GM19099 (cell line): ENCODE measurements around the gene IL37.

Source experiments
- POLR2A ChIP-seq: IDR thresholded peaks from 3 replicates; pipeline ENCODE4 v1.6.1; 2011; ENCODE audit warnings: low read depth; ENCODE audit not compliant: insufficient read length; ENCODE audit errors: extremely low read depth

IL37 gene

DNA sequence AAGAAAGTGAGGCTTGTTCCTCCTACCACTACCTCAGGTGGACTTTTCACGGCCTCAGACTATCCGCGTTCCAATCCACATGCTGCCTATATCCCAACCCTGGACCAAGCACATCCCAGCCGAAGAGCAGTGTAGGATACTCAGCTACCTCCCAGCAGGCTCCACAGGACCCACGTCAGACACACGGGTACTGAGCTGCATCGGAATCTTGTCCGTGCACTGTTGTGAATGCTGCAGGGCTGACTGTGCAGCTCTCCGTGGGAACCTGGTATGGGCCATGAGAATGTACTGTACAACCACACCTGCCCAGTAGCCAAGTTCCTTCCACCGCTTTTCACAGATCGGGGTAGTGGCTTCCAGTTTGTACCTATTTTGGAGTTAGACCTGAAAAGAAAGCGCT, 22.3 kb downstream of the IL37 start:
- TF ChIP-seq POLR2A: no peak

DNA sequence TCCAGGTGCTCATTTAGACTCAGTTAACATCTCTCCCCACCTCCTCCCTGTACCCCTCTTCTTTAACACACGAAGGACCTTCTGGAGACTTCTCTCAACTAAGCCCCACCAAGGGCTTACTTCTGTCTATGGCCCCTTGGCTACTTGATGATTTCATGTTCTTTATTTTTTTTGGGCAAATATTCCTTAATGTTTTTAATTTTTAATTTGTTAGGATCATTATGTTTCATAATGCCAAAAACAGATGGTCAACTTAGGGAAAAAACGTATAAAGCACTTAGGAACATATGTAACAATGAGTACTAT, 25.9 kb downstream of the IL37 start:
- TF ChIP-seq POLR2A: no peak

DNA sequence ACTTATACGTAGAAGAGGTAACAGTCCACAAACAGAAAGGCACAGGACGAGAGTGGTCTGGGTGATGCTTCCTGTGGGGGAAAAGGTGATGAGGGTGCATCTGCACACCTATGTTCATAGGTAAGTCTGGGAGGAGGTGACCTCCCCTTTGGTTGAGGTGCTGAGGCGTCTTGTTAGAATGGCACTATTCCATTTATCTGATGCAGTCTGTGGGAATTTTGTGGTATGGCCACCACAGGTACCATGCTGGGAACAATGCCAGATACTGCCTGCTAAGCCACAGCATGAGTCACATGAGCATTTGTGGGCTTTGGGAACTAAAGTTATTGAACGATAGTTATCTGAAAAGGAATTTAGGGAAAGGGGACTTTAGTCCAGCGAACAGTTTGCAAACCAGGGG, 27.9 kb downstream of the IL37 start:
- TF ChIP-seq POLR2A: no peak

DNA sequence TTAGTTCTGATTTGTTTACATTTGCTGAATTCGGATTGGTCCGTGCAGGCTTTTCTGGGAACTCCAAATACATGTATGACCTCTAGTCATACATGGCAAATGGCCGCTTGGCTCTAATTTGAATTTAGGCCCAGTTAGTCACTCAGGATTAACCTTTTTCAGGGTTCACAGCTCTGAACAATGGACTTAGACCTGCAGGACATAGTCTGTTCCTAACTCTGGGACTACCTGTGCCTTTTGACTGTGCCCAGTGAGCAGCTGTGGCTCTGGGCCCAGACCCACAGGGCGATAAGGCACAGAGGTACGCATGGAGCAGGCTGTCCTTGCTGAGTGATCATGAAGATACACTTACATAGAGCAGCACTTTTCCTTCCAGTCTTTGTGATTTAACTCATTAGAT, 28.5 kb downstream of the IL37 start:
- no peak for TF ChIP-seq POLR2A

DNA sequence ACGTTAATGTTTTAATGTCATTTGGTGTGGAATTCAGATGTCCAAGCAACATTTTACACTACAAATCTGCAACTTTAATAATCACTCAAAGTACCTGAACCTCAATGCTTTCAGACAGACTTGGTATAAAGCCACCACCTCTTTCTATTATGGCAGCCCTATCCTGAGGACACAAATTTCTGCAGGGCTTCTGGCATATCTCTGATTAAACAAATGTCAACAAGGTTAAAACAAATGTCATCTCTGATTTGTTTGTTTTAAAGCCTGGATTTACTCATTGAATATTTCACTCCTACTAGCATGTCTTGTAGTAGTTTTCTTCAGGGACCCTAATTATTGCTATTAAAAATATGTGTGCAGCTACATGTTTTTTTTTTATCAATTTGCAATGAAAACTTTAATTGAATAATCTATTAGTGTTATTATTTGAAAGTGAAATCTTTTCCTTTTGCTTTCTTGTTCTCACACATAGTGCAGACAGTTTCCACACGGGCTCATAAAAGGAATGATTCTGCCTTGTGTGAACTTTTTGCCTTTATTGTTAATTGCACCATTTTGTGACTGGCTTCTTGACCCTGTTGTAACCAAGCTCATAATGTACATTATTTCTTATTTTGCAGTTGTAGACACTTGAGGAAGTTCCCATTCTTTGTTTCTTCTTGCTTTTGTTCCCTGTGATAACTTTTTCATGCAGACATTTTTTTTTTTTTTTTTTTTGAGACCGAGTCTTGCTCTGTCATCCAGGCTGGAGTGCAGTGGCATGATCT, 30.1 kb downstream of the IL37 start:
- TF ChIP-seq POLR2A: no peak

DNA sequence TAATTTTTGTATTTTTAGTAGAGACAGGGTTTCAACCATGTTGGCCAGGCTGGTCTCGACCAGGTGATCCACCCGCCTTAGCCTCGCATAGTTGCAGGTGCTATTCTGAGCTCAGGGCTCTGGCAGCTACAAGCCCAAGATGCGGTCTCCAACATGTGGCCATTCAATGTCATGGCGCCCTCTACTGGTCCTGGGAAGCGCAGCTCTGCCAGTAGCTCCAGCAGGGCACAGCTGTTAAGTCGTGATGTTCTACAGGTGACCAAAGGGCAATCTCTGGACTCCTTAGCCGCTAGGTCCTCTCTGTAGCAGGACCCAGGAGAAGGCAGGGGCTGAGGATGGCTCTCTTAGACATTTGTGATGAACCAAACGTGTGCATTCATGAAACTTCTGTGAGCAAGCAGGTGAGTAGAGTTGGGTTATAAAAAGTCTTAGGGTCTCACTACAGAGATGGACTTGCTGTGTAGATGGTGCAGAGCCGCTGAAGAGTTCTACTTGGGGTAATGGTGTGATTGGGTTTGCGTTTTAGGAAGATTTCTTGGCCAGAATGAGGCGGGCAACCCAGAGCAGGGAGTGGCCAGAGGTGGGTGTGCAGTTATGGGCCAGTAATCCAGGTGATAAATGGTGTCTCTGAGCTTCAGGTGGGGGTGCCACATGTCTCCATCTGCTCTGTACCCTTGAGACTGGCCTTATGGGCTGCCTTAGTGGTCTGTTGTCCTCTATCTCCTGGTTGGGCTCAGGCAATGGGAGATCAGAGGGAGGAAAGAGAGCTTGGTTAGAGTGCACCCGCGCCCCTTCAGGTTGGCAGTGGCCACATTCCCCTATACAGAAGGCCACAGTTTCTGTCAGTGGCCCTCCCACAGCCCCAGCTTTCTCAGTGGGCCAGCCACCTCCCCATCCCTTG, 31.0 kb downstream of the IL37 start:
- TF ChIP-seq POLR2A: no peak

- TF ChIP-seq POLR2A: no peak
Measured at GRCh38 chr2:112942654-112943002, 31.7 kb downstream of the IL37 start.

DNA sequence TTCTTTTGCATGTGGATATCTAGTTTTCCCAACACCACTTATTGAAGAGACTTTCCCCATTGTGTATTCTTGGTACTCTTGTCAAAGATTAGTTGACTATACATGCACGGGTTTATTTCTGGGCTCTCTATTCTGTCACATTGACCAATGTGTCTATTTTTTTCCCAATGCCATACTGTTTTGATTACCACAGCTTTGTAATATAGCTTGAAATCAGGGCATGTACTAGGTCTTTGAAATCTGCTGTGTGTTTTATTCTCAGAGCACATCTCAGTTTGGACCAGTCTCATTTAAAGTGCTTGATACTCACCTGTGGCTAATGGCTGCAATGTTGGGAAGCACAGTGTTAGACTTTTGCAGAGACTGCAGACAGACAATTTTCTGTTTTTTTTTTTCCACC, 34.0 kb downstream of the IL37 start:
- TF ChIP-seq POLR2A: no peak

GRCh38 chr2:112946086-112946485, 35.1 kb downstream of the IL37 start:
- no peak for TF ChIP-seq POLR2A

GRCh38 chr2:112947374-112947773, 36.4 kb downstream of the IL37 start:
- TF ChIP-seq POLR2A: no peak

- no peak for TF ChIP-seq POLR2A
Measured at GRCh38 chr2:112949456-112949855, 38.5 kb downstream of the IL37 start.

GRCh38 chr2:112954364-112954763, 43.4 kb downstream of the IL37 start:
- no peak for TF ChIP-seq POLR2A

GRCh38 chr2:112957511-112957910, 46.5 kb downstream of the IL37 start:
- no peak for TF ChIP-seq POLR2A

- no peak for TF ChIP-seq POLR2A
Measured at GRCh38 chr2:112958428-112959108, 47.6 kb downstream of the IL37 start.

DNA sequence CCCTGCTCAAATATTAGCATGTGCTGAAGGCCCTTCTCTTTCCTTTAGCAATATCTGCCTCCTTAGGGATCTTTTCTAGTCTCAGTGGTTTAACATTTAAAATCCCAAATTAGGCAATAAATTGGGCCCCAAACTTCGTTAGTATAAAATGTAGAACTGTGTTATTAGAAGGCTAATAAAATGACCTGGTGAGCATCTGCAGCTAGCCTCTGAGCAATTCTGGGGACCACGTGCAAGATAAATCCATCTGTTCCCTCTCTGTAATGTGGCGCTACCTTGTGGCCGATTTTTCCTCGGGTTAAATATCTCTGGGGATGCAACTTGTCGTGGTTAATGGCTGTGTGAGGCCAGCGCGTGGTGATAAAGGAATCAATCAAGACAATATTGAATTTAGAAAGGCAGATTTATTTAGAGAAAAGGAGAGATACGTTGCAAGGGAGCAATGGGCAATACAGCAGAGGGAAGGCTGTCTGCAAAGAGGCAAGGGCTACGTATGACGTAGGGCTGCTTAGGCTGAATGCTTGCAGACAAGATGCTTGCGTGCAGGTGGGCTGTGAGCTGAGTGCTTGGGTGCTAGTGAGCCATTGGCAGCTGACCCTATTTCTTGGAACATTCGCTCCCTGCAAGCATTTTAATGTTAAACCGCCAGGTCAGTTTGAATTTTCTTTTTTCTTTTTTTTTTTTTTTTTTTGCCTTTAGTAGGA, 48.3 kb downstream of the IL37 start:
- TF ChIP-seq POLR2A: no peak
